CD14-positive monocyte (primary cell): Measurements from ENCODE around the gene ZNF398. TPM values are rescaled to one million over a fixed set of nuclear protein-coding genes. Genes with fewer than 3 reads are reported as not detected.
A peak's percentile ranks its signal among the peaks of the same experiment; 100 is the strongest.

Experiments used
- DNase-seq, 3 donors: peaks; one replicate each; pipeline ENCODE4 v3.0.0-alpha.2; 2011 to 2022
- H2AFZ ChIP-seq: 2 replicates; pipeline ENCODE4 v1.6.0; 2012; ENCODE audit warnings: mild to moderate bottlenecking, low read depth, low read length, inconsistent platforms; ENCODE audit not compliant: insufficient read depth, poor library complexity, severe bottlenecking
- H3K27ac ChIP-seq, 2 donors: 1 replicate in 1 of 2; 2 replicates in 1 of 2; pipeline ENCODE4 v1.5.1; 2012 to 2013; ENCODE audit warnings: low read length in 2 of 2, control low read depth in 1 of 2, inconsistent platforms in 1 of 2, low read depth in 1 of 2, mild to moderate bottlenecking in 1 of 2
- H3K27me3 ChIP-seq, 2 donors: one replicate each; pipeline versions ENCODE4 v1.6.0 to v1.6.1; 2011 to 2013; ENCODE audit warnings: low read length in 2 of 2; ENCODE audit not compliant: control insufficient read depth in 2 of 2, insufficient read depth in 2 of 2
- H3K36me3 ChIP-seq, 2 donors: replicated peaks in 1 of 2; 1 replicate in 1 of 2; 2 replicates in 1 of 2; pipeline versions ENCODE4 v1.5.1 to v1.6.1; 2012 to 2013; ENCODE audit warnings: low read length in 2 of 2, control low read depth in 1 of 2, inconsistent platforms in 1 of 2, mild to moderate bottlenecking in 1 of 2; ENCODE audit not compliant: insufficient read depth in 2 of 2, control insufficient read depth in 1 of 2
- H3K4me1 ChIP-seq, 2 donors: 1 replicate in 1 of 2; 2 replicates in 1 of 2; pipeline versions ENCODE4 v1.5.1 to v1.6.1; 2012 to 2013; ENCODE audit warnings: low read length in 2 of 2, control low read depth in 1 of 2, inconsistent platforms in 1 of 2, mild to moderate bottlenecking in 1 of 2, moderate library complexity in 1 of 2; ENCODE audit not compliant: insufficient read depth in 2 of 2, control insufficient read depth in 1 of 2
- H3K4me2 ChIP-seq: replicated peaks from 2 replicates; pipeline ENCODE3; 2012; ENCODE audit warnings: low read length, moderate library complexity, mild to moderate bottlenecking; ENCODE audit not compliant: poor library complexity, severe bottlenecking; ENCODE audit errors: extremely low read depth
- H3K4me3 ChIP-seq, 3 experiments: fragments of 200-600 bp in 1 of 3; sonication (generic) in 1 of 3; replicated peaks in 1 of 3; 1 replicate in 2 of 3; 2 replicates in 1 of 3; pipeline ENCODE4 v1.5.1; 2011 to 2013; ENCODE audit warnings: low read length in 3 of 3, mild to moderate bottlenecking in 3 of 3, control low read depth in 2 of 3, low read depth in 2 of 3, inconsistent platforms in 1 of 3, moderate library complexity in 1 of 3
- H3K79me2 ChIP-seq: 2 replicates; pipeline ENCODE4 v1.6.0; 2012; ENCODE audit warnings: mild to moderate bottlenecking, control low read depth, inconsistent platforms, low read length, moderate library complexity; ENCODE audit not compliant: insufficient read depth
- H3K9ac ChIP-seq: 2 replicates; pipeline ENCODE4 v1.6.0; 2017; ENCODE audit warnings: low read length, mild to moderate bottlenecking; ENCODE audit not compliant: insufficient read depth, poor library complexity, severe bottlenecking
- H3K9me3 ChIP-seq, 2 donors: replicated peaks in 1 of 2; 1 replicate in 1 of 2; 2 replicates in 1 of 2; pipeline versions ENCODE4 v1.5.1 to v1.6.1; 2012 to 2013; ENCODE audit warnings: low read length in 2 of 2, control low read depth in 1 of 2; ENCODE audit not compliant: control insufficient read depth in 1 of 2, insufficient read depth in 1 of 2
- H4K20me1 ChIP-seq: 2 replicates; pipeline ENCODE4 v1.6.0; 2012; ENCODE audit warnings: mild to moderate bottlenecking, low read length, control low read depth, moderate library complexity; ENCODE audit not compliant: insufficient read depth
- H3K27ac Mint-ChIP-seq, 7 donors: one replicate each; pipeline ENCODE4 v1.8.0; 2020; ENCODE audit warnings: mild to moderate bottlenecking in 7 of 7, mixed read lengths in 7 of 7, moderate library complexity in 6 of 7, inconsistent platforms in 2 of 7
- H3K27me3 Mint-ChIP-seq, 3 donors: one replicate each; pipeline ENCODE4 v1.8.0; 2021 to 2022; ENCODE audit warnings: low read depth in 3 of 3, mild to moderate bottlenecking in 3 of 3, mixed read lengths in 3 of 3, moderate library complexity in 3 of 3, inconsistent platforms in 1 of 3
- H3K36me3 Mint-ChIP-seq, 2 donors: one replicate each; pipeline ENCODE4 v1.8.0; 2020; ENCODE audit warnings: mixed read lengths in 2 of 2, inconsistent platforms in 1 of 2, mild to moderate bottlenecking in 1 of 2
- H3K4me1 Mint-ChIP-seq: one replicate; pipeline ENCODE4 v1.8.0; 2020; ENCODE audit warnings: mild to moderate bottlenecking, mixed read lengths
- H3K4me3 Mint-ChIP-seq, 2 donors: one replicate each; pipeline ENCODE4 v1.8.0; 2020; ENCODE audit warnings: mild to moderate bottlenecking in 2 of 2, mixed read lengths in 2 of 2, moderate library complexity in 1 of 2
- H3K9me3 Mint-ChIP-seq, 7 donors: one replicate each; pipeline ENCODE4 v1.8.0; 2020 to 2022; ENCODE audit warnings: mixed read lengths in 7 of 7, mild to moderate bottlenecking in 6 of 7, moderate library complexity in 6 of 7, inconsistent platforms in 2 of 7
- CTCF ChIP-seq: fragments of 200-600 bp; IDR thresholded peaks from one replicate; pipeline ENCODE4 v1.8.0; 2022; ENCODE audit warnings: antibody characterized with exemption, mild to moderate bottlenecking
- WGBS: methylation state at CpG from one replicate; pipeline ENCODE4 v1.1.5; 2013; ENCODE audit warnings: missing lambda C conversion rate; ENCODE audit not compliant: insufficient coverage; 5-methylcytosine and 5-hydroxymethylcytosine counted together
- intact Hi-C, 2 donors: fragments of 100-400 bp; cut with micrococcal nuclease; formaldehyde crosslinking; loops; one replicate each; pipeline versions ENCODE4 v1.15.0 to v1.15.1; 2023
- polyA minus RNA-seq: library from RNA; depleted of rRNA, polyadenylated mRNA; stranded (reverse); fragments of >200 nt; gene quantifications from 2 replicates; pipeline ENCODE4 v1.2.3, GENCODE V29; 2012
- polyA plus RNA-seq, 3 donors: library from polyadenylated mRNA; depleted of rRNA in 1 of 3; unstranded in 2 of 3; stranded (reverse) in 1 of 3; fragments of 300-500 nt in 2 of 3; fragments of >200 nt in 1 of 3; fragmentation: Illumina TruSeq in 2 of 3; gene quantifications; 1 replicate in 2 of 3; 2 replicates in 1 of 3; pipeline ENCODE4 v1.2.3, GENCODE V29; 2012 to 2021
- total RNA-seq, 12 experiments: library from RNA in 1 of 12; stranded (reverse) in 1 of 12; fragments of 120-200 nt in 1 of 12; gene quantifications; one replicate each; pipeline ENCODE4 v1.2.4 and lab custom pipeline; 2013 to 2026; ENCODE audit warnings: mixed read lengths in 6 of 12, inconsistent platforms in 1 of 12

The ZNF398 gene
- total RNA-seq (2013), result 6.8 TPM
- polyA plus RNA-seq (1 to 10 TPM; 3.0 to 3.7 (median 3.1) TPM), polyA minus RNA-seq (4.6 and 8.1 TPM in 2 replicates), total RNA-seq (lab: John Stamatoyannopoulos, UW) (4.4 to 21.4 (median 7.4) reads per million in 11 experiments)

- H3K79me2 ChIP-seq, result peaks cover 40% of the 10 kb centered on the region
Measured at GRCh38 chr7:149147072-149147751, at the start of gene ZNF398. Gene ZNF398 (plus strand): TSS chr7:149147453. CDS start chr7:149147743, 290 bp downstream.

GRCh38 chr7:149099058-149099457 lies 48.2 kb upstream of the ZNF398 start:
- intact Hi-C loops, result no loop called here
- Mint-ChIP-seq H3K4me3 (no peak overlapping the region), H3K4me1 (no peaks in the 10 kb centered on the region), H3K36me3 (no peaks in the 10 kb centered on the region), H3K27me3 (peaks cover 0 to 2% (median 2%) of the 10 kb centered on the region in 3 donors), H3K27ac (no peak overlapping the region), H3K9me3 (no peaks in the 10 kb centered on the region)
- Histone ChIP-seq H3K79me2 (no peaks in the 10 kb centered on the region), H3K36me3 (no peaks in the 10 kb centered on the region), H2AFZ (no peak overlapping the region), H3K4me3 (no peak overlapping the region), H3K27me3 (no peaks in the 10 kb centered on the region), H3K9ac (no peak overlapping the region), H3K27ac (no peak overlapping the region), H3K4me2 (no peak overlapping the region), H3K4me1 (no peaks in the 10 kb centered on the region), H3K9me3 (no peaks in the 10 kb centered on the region), H4K20me1 (no peaks in the 10 kb centered on the region)
- DNase-seq, result no peak
- TF ChIP-seq CTCF, result no peak
- WGBS, result 100% methylated on average over 4 of the region's 6 CpGs

More at GRCh38 chr7:149147072-149147751, at the start of gene ZNF398:
- intact Hi-C loops, result loop anchor here (1.0 to 5.0 kb wide), 3 partner anchors 20 to 120 kb away; partner anchors contain the start of genes PDIA4 (in 1 of the 2) and ZNF425 (in 1 of the 2)
- Mint-ChIP-seq H3K27me3 (no peaks in the 10 kb centered on the region), H3K36me3 (peaks cover 3 to 7% of the 10 kb centered on the region in 2 donors), H3K4me3 (peak within 1 kb of the TSS; percentile 95 to 96), H3K4me1 (peaks cover 26% of the 10 kb centered on the region), H3K27ac (peak within 1 kb of the TSS; percentile 90 to 97 (median 93)), H3K9me3 (peaks cover 0 to 3% (median 0%) of the 10 kb centered on the region in 7 donors)
- peaks cover 0 to 4% of the 10 kb centered on the region in 2 donors for H3K36me3 ChIP-seq
- no peaks in the 10 kb centered on the region for H3K9me3 ChIP-seq
- peaks cover 23% of the 10 kb centered on the region for H4K20me1 ChIP-seq
- peak; percentile 79 to 88 (median 82) for DNase-seq
- H2AFZ ChIP-seq, result peak within 1 kb of the TSS; percentile 90
- H3K27me3 ChIP-seq, result no peaks in the 10 kb centered on the region
- peak within 1 kb of the TSS; percentile 89 for H3K9ac ChIP-seq
- H3K4me3 ChIP-seq, result peak within 1 kb of the TSS; percentile 62 to 84 (median 82)
- peak within 1 kb of the TSS; percentile 88 for H3K4me2 ChIP-seq
- H3K27ac ChIP-seq, result peak within 1 kb of the TSS; percentile 62 to 86
- TF ChIP-seq CTCF, result peak; percentile 95
- peaks cover 15 to 16% of the 10 kb centered on the region in 2 donors for H3K4me1 ChIP-seq
- under 1% methylated on average over 74 of the region's 79 CpGs for WGBS
